Activated CD4-positive, alpha-beta T cell treated with anti-CD3 and anti-CD28 coated beads, Interleukin-2, Interleukin-6, amounts not matched to agents 100 ng/mL and 50 ng/mL, durations not matched to agents 16 hours and 8 hours (primary cell): ENCODE data around the gene ABLIM3.

Source experiments
- DNase-seq: peaks from one replicate; pipeline ENCODE4 v3.0.0-alpha.2; 2020

Gene ABLIM3

GRCh38 chr5:149195337-149195887 is 54.1 kb downstream of the ABLIM3 start:
- no peak for DNase-seq

GRCh38 chr5:149195962-149196361 is 54.7 kb downstream of the ABLIM3 start:
- no peak for DNase-seq

GRCh38 chr5:149198148-149198547 is 56.9 kb downstream of the ABLIM3 start:
- no peak for DNase-seq

- no peak for DNase-seq
Observed at GRCh38 chr5:149200355-149200754, 59.1 kb downstream of the ABLIM3 start.

GRCh38 chr5:149201121-149201637 is 59.9 kb downstream of the ABLIM3 start:
- DNase-seq = no peak

- no peak for DNase-seq
Observed at GRCh38 chr5:149202910-149203451, 61.7 kb downstream of the ABLIM3 start.

GRCh38 chr5:149203921-149204441 is 62.7 kb downstream of the ABLIM3 start:
- no peak for DNase-seq

GRCh38 chr5:149205625-149206523 is 64.6 kb downstream of the ABLIM3 start:
- DNase-seq = no peak

- no peak for DNase-seq
Observed at GRCh38 chr5:149206524-149207141, 65.3 kb downstream of the ABLIM3 start.

GRCh38 chr5:149207831-149208230 is 66.5 kb downstream of the ABLIM3 start:
- no peak for DNase-seq

GRCh38 chr5:149210225-149210624 is 68.9 kb downstream of the ABLIM3 start:
- DNase-seq = no peak

- no peak for DNase-seq
Observed at GRCh38 chr5:149210968-149211490, 69.7 kb downstream of the ABLIM3 start.

- no peak for DNase-seq
Observed at GRCh38 chr5:149211566-149211965, 70.3 kb downstream of the ABLIM3 start.

GRCh38 chr5:149212198-149212951 is 71.1 kb downstream of the ABLIM3 start:
- no peak for DNase-seq

GRCh38 chr5:149213264-149213880 is 72.1 kb downstream of the ABLIM3 start:
- DNase-seq = no peak

- DNase-seq = no peak
Observed at GRCh38 chr5:149215478-149216090, 74.3 kb downstream of the ABLIM3 start.

GRCh38 chr5:149216496-149216895 is 75.2 kb downstream of the ABLIM3 start:
- no peak for DNase-seq

- no peak for DNase-seq
Observed at GRCh38 chr5:149217096-149217802, 76.0 kb downstream of the ABLIM3 start.

GRCh38 chr5:149217803-149218155 is 76.5 kb downstream of the ABLIM3 start:
- DNase-seq = no peak

- no peak for DNase-seq
Observed at GRCh38 chr5:149219584-149219983, 78.3 kb downstream of the ABLIM3 start.

GRCh38 chr5:149220750-149221149 is 79.5 kb downstream of the ABLIM3 start:
- DNase-seq = no peak
